RWPE1 (cell line): ENCODE data around the gene BANF1.
A peak's percentile ranks its signal among the peaks of the same experiment; 100 is the strongest.

Experiments used
- CTCF ChIA-PET: fragments of 350-600 bp; sonication (Branson Sonifier 250); formaldehyde crosslinking; extraction: SDS; loops from one replicate; lab custom pipeline; 2021; lab: Yijun Ruan, JAX
- POLR2A ChIA-PET: fragments of 400-600 bp; formaldehyde crosslinking; extraction: SDS; loops from one replicate; lab custom pipeline; 2020; ENCODE audit warnings: antibody characterized with exemption; ENCODE audit not compliant: low non-redundant PET; lab: Yijun Ruan, JAX
- DNase-seq: peaks from one replicate; pipeline ENCODE4 v3.0.0; 2012; ENCODE audit warnings: low spot score
- H3K27ac ChIP-seq: fragments of 450-650 bp; 2 replicates; pipeline ENCODE4 v1.5.1; 2017
- CTCF ChIP-seq: fragments of 450-650 bp; conservative IDR thresholded peaks from 2 replicates; pipeline ENCODE4 v1.5.1; 2017; ENCODE audit warnings: low read depth, mild to moderate bottlenecking

The BANF1 gene

GRCh38 chr11:66052664-66052982 lies 50.3 kb downstream of the BANF1 start:
- ChIA-PET POLR2A (interaction anchor here (0.8 to 1.1 kb wide), 3 partner anchors 10 to 38 kb away, joined by 4 to 13 read pairs (median 5); no protein-coding TSS in a partner anchor), CTCF (interaction anchor here (0.7 to 4.1 kb wide), 3 partner anchors 15 to 159 kb away, joined by 3 to 32 read pairs (median 5); no protein-coding TSS in a partner anchor)
- H3K27ac ChIP-seq = peak overlapping the region; percentile 92
- DNase-seq = no peak
- TF ChIP-seq CTCF = no peak
